Activated CD8-positive, alpha-beta memory T cell treated with anti-CD3 and anti-CD28 coated beads, Interleukin-2, amount 50 U/mL, for 4 hours (primary cell): ENCODE results near the gene ETV4.
"Not testable (repeated sequence)": the region's sequence is repeated elsewhere in the genome, so short reads cannot be mapped to it uniquely, and the experiment has no call there.

Source experiments
- DNase-seq: peaks from one replicate; pipeline ENCODE4 v3.0.0-alpha.2; 2020

Gene ETV4

GRCh38 chr17:43543300-43543699, 2.8 kb downstream of the ETV4 start:
- DNase-seq = no peak

DNA sequence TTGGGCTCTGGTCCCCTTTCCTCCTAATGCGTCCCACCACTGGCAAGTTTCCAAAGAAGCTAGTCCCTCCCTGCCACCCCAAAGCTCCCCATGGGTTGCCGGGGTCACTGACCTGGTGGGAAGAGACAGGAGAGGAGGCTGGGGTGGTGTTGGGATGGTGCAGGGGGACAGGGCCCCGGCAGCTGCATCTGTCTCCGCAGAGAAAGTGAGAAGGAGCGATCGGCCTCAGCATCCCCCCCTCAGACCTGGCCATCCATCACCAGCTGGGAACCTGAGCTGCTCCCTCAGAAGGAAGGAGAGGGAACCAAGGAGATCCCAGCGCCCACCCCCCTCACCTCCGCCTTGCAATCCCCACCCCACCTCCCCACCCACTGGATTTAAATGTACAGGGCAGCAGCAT, 3.3 kb downstream of the ETV4 start:
- no peak for DNase-seq

DNA sequence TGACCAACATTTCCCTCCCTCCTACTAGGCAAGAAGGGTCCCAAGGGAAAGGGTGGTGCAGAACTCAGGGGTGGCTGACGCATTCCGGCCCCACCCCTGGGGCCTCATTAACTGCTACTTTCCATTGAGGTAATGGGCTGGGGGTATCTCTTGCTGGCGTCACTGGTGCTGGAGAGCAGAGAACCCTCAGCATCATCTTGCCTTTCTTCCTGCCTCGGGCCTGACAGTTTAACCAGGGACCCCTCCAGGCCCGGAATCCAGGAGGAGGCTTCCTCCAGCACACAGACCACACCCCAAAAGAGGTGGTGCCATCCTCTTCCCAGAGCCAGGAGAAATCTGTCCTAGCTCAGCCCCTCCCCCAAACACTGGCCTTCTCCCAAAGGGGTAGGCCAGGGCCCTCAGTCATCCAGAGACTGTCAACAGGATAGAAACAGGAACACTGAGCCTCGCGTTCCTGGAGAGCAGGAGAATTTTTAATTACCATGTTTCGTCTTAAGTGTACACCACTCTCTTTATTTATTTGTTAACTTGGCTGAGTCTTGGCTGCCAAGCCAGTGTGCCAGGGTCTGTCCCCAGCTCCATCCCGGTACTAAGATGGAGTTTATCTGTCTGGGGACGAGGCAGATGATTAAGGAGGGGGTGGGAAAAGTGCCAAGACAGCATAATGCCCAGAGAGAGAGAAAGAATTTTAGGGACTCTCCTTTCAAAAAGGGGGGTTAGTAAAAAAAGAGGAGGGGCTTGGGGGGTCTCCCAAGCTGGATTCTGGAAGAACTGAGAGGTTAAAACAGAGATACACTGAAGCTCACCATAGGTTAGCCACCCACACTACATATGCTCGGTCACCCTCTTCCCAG, 5.1 kb downstream of the ETV4 start:
- no peak for DNase-seq

- no peak for DNase-seq
Observed at GRCh38 chr17:43536236-43536992, 9.7 kb downstream of the ETV4 start.

GRCh38 chr17:43534909-43535308, 11.2 kb downstream of the ETV4 start:
- no peak for DNase-seq

DNA sequence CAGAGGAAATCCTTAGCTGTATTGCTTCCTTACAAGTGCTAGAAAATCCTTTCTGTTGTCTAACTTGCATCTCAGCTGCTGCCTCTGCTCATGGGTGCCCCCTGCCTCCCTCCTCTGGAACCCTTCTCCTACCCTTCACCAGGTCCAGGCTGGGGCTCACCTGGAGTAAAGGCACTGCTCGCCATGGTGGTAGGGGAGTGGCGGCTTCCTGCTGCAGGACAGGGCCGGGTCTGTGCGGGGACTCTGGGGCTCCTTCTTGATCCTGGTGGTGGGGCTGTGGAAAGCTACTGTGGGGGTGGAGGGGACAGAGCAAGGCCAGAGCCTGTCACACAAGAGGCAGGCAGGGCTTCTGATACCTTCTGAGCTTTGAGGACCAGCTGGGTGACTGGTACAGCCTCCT, 12.4 kb downstream of the ETV4 start:
- DNase-seq = no peak

DNA sequence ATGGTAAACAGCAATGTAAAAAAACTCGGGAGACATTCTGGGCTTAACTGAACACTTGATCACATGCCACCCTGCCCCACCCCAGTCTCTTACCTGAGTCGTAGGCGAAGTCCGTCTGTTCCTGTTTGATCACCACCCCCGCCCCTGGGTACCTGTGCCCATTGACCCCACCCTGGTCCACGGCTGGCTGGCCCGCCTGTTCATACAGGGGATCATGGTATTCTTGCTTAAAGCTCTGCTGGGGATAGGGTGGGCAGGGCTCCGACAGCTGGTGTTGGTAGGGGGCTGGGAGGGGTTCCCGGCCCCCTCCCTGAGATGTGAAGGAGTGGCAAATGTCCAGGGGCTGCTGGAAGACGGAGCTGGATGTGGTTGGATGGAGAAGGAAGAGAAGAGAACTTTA, 13.6 kb downstream of the ETV4 start:
- no peak for DNase-seq

- no peak for DNase-seq
Observed at GRCh38 chr17:43531955-43532354, 14.2 kb downstream of the ETV4 start.

DNA sequence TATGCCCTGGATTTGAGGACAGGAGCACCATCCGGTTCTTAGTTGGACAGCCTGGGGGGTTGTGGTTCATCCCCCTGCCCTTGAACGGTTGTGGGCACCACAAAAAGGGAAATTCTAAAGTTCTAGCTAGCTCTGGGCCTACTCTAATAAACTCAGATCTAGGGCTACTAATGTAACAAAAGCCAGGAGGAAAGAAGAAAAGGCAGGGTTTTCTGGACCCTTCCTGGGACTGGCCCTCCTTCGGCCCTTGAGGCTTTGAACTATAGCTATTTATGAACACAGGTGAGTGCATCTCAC, 15.1 kb downstream of the ETV4 start:
- no peak for DNase-seq

- DNase-seq = no peak
Observed at GRCh38 chr17:43530288-43531081, 15.7 kb downstream of the ETV4 start.

DNA sequence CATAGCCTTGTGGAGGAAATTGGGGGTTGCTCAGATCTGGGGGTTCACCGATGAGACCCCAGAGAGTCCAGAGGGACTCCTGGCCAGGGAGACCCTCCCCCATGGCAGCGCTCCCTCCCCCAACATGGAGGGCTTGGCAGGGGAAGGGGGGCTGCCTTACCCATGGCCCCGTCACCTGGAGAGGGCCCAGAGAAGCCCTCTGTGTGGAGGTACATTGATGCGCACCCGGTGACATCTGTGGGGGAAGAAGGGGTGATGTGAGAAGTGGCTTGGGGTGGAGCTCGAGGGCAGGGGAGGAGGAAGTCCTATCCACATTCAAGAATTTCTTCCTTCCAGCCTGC, 16.2 kb downstream of the ETV4 start:
- DNase-seq = no peak

DNA sequence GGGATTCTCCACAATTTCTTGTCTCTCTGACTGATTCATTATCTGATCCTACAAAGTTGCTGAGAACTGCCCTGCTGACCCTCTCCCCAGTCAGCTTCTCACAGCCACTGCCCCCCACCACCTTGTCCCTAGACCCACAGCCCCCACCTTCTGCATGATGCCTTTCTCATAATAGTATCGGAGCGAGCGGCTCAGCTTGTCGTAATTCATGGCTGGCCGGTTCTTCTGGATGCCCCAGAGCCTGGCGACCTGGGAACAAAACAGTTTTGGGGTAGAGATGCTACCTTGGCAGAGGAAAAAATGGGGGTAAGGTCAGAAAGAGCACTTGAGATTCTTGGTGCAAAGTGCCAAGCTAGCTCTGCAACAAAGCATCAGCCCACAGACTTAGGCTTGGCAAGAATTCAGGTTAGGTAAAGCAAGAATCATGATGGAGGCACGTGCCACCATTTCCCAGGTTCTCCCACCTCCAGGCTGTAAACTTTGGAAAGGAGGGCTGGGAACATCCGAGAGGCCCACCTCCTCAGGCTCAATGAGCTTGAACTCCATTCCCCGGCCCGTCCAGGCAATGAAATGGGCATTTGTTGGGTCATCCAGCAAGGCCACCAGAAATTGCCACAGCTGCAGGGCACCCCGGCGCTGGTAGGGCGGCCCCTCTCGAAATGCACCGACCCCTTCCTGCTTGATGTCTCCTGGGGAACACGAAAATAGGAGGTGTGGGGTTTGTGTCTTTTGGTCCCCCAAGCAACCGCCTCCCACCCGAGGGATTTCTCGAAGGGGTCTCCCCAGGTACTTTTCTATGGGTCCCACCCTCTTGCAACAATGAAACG, 16.9 kb downstream of the ETV4 start:
- DNase-seq = no peak

- DNase-seq = no peak
Observed at GRCh38 chr17:43528319-43528987, 17.7 kb downstream of the ETV4 start.

GRCh38 chr17:43526886-43527648, 19.1 kb downstream of the ETV4 start:
- no peak for DNase-seq

- DNase-seq = no peak
Observed at GRCh38 chr17:43524945-43525575, 21.1 kb downstream of the ETV4 start.

DNA sequence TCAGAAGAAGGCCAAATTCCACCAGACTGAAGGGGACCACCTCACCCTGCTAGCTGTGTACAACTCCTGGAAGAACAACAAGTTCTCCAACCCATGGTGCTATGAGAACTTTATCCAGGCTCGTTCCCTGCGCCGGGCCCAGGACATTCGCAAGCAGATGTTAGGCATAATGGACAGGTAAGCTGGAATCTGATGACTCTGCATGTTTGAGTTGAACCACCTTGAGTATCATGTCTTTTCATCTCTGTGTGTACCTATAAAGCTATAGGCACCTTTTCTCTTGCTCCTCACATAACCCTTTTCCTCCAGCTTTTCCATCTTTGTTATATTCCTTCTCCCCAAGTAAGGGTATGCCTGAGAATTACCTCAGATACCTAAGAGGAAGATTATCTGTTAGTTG, 24.8 kb downstream of the ETV4 start:
- no peak for DNase-seq

DNA sequence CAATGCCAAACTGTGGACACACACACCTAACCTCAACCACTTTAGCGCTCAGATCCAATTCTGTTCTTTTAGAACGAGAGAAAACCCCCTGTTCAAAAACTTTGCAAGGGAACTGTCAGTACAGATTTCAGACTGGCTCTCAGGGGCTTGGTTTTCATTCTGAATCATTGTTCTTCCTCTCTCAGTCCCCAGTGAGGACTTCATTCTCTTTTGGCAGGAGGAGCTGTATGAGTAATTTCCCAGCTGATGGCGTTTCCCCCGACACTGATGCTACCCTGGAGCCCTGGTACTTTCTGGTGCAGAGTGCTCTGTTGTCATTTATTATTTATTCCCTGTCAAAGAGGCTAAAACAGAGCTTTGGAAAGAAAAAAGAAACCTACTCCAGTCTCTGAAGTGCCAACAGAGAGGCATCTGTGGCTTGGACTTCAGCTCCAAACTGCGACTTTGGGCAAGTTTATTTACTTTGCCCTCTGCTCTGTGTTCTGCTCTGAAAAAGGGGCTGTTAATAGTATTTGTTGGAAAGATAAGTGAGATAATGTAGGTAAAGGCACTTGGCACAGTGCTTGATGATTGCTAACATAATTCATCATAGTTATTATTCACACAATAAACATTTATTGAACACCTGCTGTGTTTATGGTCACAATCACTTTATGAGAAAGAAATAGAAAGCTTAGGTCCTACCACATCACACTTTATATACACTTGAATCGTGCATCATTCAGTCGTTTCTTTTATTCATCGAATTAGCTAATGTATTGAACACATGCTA, 28.3 kb downstream of the ETV4 start:
- DNase-seq = no peak

DNA sequence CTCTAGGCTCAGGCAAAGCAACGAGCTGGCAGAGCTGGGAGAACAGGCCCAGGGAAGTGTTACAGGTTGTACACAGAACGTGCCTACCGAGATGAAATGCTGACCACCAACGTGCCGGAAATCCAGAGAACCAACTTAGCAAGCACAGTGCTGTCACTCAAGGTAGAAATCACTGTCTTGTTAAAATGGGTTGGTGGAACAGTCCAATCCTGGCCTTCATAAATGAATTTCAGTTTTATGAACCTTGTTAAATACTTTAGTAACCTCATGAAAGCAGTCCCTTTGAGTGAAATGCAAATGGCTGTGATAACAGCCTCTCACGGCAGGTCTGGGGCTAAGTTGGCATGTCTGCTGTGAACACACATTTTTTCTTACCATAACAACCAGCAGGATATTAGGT, 29.0 kb downstream of the ETV4 start:
- DNase-seq = no peak

DNA sequence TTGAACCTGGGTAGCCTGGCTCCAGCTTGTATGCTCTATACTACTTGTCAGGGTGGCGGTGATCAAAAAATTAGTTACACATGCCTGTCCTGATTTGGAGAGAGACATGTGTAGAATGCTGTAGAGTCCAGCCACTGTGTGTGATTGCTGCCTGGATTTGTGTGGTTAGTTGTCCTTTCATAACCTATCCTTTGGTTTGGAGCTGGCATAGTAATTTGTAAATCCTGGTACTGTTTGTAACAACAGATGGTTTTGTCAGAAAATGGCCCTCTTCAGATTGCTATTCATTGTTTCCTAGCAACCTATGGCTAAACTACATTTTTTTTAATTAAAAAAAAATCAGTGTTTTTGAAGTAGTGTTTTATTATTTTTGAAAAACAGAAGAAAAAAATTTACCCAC, 30.5 kb downstream of the ETV4 start:
- no peak for DNase-seq

DNA sequence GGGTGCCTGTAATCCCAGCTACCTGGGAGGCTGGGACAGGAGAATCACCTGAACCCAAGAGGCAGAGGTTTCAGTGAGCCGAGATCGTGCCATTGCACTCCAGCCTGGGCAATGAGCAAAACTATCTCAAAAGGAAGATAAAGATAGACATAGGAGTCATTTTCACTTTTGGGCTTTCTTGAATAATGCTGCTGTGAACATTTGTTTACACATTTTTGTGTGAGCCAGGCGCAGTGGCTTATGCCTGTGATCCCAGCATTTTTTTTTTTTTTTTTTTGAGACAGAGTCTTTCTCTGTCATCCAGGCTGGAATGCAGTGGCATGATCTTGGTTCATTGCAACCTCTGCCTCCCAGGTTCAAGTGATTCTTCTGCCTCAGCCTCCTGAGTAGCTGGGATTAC, 34.9 kb downstream of the ETV4 start:
- not testable (repeated sequence) for DNase-seq
